H9 (cell line): ENCODE results near the gene RPS6KA6. TPM values are rescaled to one million over a fixed set of nuclear protein-coding genes. Genes with fewer than 3 reads are reported as not detected.

Experiments used
- DNase-seq: peaks from one replicate; pipeline ENCODE4 v3.0.0-alpha.2; 2017
- H2AFZ ChIP-seq: one replicate; pipeline ENCODE4 v1.6.1; 2013; ENCODE audit warnings: mild to moderate bottlenecking, low read length, control low read depth, moderate library complexity
- H2AK5ac ChIP-seq: 2 replicates; pipeline ENCODE4 v1.6.1; 2013; ENCODE audit warnings: low read length, control low read depth, mixed read lengths; ENCODE audit not compliant: insufficient read length
- H2BK120ac ChIP-seq: one replicate; pipeline ENCODE4 v1.6.1; 2013; ENCODE audit warnings: low read depth, mild to moderate bottlenecking, low read length, control low read depth, inconsistent platforms; ENCODE audit not compliant: poor library complexity, severe bottlenecking
- H2BK12ac ChIP-seq: 2 replicates; pipeline ENCODE4 v1.6.1; 2013; ENCODE audit warnings: low read length, control low read depth, mixed read lengths, low read depth; ENCODE audit not compliant: insufficient read length
- H2BK15ac ChIP-seq: 2 replicates; pipeline ENCODE4 v1.6.1; 2013; ENCODE audit warnings: low read depth, low read length, control low read depth
- H2BK20ac ChIP-seq: one replicate; pipeline ENCODE4 v1.6.1; 2013; ENCODE audit warnings: low read depth, mild to moderate bottlenecking, low read length, control low read depth, inconsistent platforms; ENCODE audit not compliant: poor library complexity, severe bottlenecking
- H2BK5ac ChIP-seq: 2 replicates; pipeline ENCODE4 v1.6.1; 2013; ENCODE audit warnings: low read length, control low read depth, mixed read lengths; ENCODE audit not compliant: insufficient read length
- H3K14ac ChIP-seq: 2 replicates; pipeline ENCODE4 v1.6.1; 2013; ENCODE audit warnings: low read length, control low read depth; ENCODE audit not compliant: insufficient read depth
- H3K18ac ChIP-seq: 2 replicates; pipeline ENCODE4 v1.6.1; 2013; ENCODE audit warnings: low read depth, mild to moderate bottlenecking, mixed read lengths, low read length, control low read depth; ENCODE audit not compliant: insufficient read length
- H3K23ac ChIP-seq: 2 replicates; pipeline ENCODE4 v1.6.1; 2013; ENCODE audit warnings: low read length, control low read depth, mixed read lengths, low read depth; ENCODE audit not compliant: insufficient read length
- H3K23me2 ChIP-seq: 2 replicates; pipeline ENCODE4 v1.6.1; 2013; ENCODE audit warnings: low read depth, mild to moderate bottlenecking, mixed read lengths, low read length, control low read depth; ENCODE audit not compliant: insufficient read length, poor library complexity, severe bottlenecking
- H3K27ac ChIP-seq: 2 replicates; pipeline ENCODE4 v1.5.1; 2013; ENCODE audit warnings: low read length, control low read depth, mixed read lengths, low read depth; ENCODE audit not compliant: insufficient read length
- H3K27me3 ChIP-seq: 2 replicates; pipeline ENCODE4 v1.6.1; 2013; ENCODE audit warnings: low read length, control low read depth, inconsistent platforms; ENCODE audit not compliant: insufficient read depth
- H3K4ac ChIP-seq: 2 replicates; pipeline ENCODE4 v1.6.1; 2013; ENCODE audit warnings: low read depth, mild to moderate bottlenecking, control low read depth, inconsistent platforms, low read length, moderate library complexity
- H3K4me1 ChIP-seq: 2 replicates; pipeline ENCODE4 v1.6.1; 2013; ENCODE audit warnings: low read length, control low read depth, inconsistent platforms; ENCODE audit not compliant: insufficient read depth
- H3K4me2 ChIP-seq: 2 replicates; pipeline ENCODE4 v1.6.1; 2013; ENCODE audit warnings: low read length, control low read depth, mixed read lengths; ENCODE audit not compliant: insufficient read length, insufficient read depth
- H3K56ac ChIP-seq: 2 replicates; pipeline ENCODE4 v1.6.1; 2013; ENCODE audit warnings: low read depth, mild to moderate bottlenecking, mixed read lengths, low read length, control low read depth; ENCODE audit not compliant: insufficient read length
- H3K79me1 ChIP-seq: 2 replicates; pipeline ENCODE4 v1.6.1; 2013; ENCODE audit warnings: low read depth, mild to moderate bottlenecking, moderate library complexity, low read length, control low read depth, inconsistent platforms; ENCODE audit not compliant: insufficient read depth, poor library complexity, severe bottlenecking
- H3K79me2 ChIP-seq: 2 replicates; pipeline ENCODE4 v1.6.1; 2013; ENCODE audit warnings: low read length, control low read depth, inconsistent platforms; ENCODE audit not compliant: insufficient read depth
- H3K9ac ChIP-seq: 2 replicates; pipeline ENCODE4 v1.6.1; 2013; ENCODE audit warnings: low read length, control low read depth, mixed read lengths; ENCODE audit not compliant: insufficient read length; ENCODE audit errors: extremely low read depth
- H3K9me3 ChIP-seq: one replicate; pipeline ENCODE4 v1.6.1; 2013; ENCODE audit warnings: low read depth, low read length, inconsistent platforms; ENCODE audit not compliant: control insufficient read depth
- H3T11ph ChIP-seq: one replicate; pipeline ENCODE4 v1.6.1; 2013; ENCODE audit warnings: mild to moderate bottlenecking, low read length, control low read depth, inconsistent platforms
- H4K20me1 ChIP-seq: one replicate; pipeline ENCODE4 v1.6.1; 2013; ENCODE audit not compliant: control insufficient read depth, insufficient read length, insufficient read depth
- H4K5ac ChIP-seq: 2 replicates; pipeline ENCODE4 v1.6.1; 2013; ENCODE audit warnings: low read depth, mild to moderate bottlenecking, mixed read lengths, low read length, control low read depth; ENCODE audit not compliant: insufficient read length
- H4K8ac ChIP-seq: replicated peaks from 2 replicates; pipeline ENCODE4 v1.6.1; 2013; ENCODE audit warnings: low read length, control low read depth, mixed read lengths, low read depth; ENCODE audit not compliant: insufficient read length
- H4K91ac ChIP-seq: 2 replicates; pipeline ENCODE4 v1.6.1; 2013; ENCODE audit warnings: low read depth, mild to moderate bottlenecking, moderate library complexity, mixed read lengths, low read length, control low read depth; ENCODE audit not compliant: insufficient read length
- H3K27ac Mint-ChIP-seq, 3 experiments: 2 replicates in 2 of 3; 3 replicates in 1 of 3; pipeline ENCODE4 v1.8.0; 2020 to 2021; ENCODE audit warnings: mixed read lengths in 3 of 3, mild to moderate bottlenecking in 1 of 3, moderate library complexity in 1 of 3
- H3K27me3 Mint-ChIP-seq: 2 replicates; pipeline ENCODE4 v1.8.0; 2021; ENCODE audit warnings: low read depth, mild to moderate bottlenecking, moderate library complexity, mixed read lengths
- H3K36me3 Mint-ChIP-seq, 3 experiments: 2 replicates in 2 of 3; 3 replicates in 1 of 3; pipeline ENCODE4 v1.8.0; 2020 to 2021; ENCODE audit warnings: low read depth in 3 of 3, mixed read lengths in 3 of 3; ENCODE audit not compliant: insufficient read depth in 1 of 3
- H3K4me1 Mint-ChIP-seq, 2 experiments: 2 replicates each; pipeline ENCODE4 v1.8.0; 2020; ENCODE audit warnings: mixed read lengths in 2 of 2
- H3K4me3 Mint-ChIP-seq, 2 experiments: 2 replicates in 1 of 2; 3 replicates in 1 of 2; pipeline ENCODE4 v1.8.0; 2020 to 2021; ENCODE audit warnings: mild to moderate bottlenecking in 2 of 2, mixed read lengths in 2 of 2, moderate library complexity in 1 of 2
- H3K9me3 Mint-ChIP-seq, 2 experiments: 2 replicates in 1 of 2; 3 replicates in 1 of 2; pipeline ENCODE4 v1.8.0; 2020; ENCODE audit warnings: mild to moderate bottlenecking in 2 of 2, mixed read lengths in 2 of 2, moderate library complexity in 1 of 2
- CTCF ChIP-seq: fragments of 200-600 bp; sonication (generic); conservative IDR thresholded peaks from 3 replicates; pipeline ENCODE4 v1.8.0; 2021; ENCODE audit warnings: antibody characterized with exemption, mild to moderate bottlenecking
- WGBS: extraction: QIAGEN DNeasy Blood & Tissue Kit; methylation state at CpG from one replicate; pipeline ENCODE4 v1.1.7; 2013; ENCODE audit warnings: missing lambda C conversion rate, low lambda C conversion rate, mixed read lengths; ENCODE audit not compliant: insufficient read length; ENCODE audit errors: extremely low coverage; 5-methylcytosine and 5-hydroxymethylcytosine counted together
- total RNA-seq: library from RNA; stranded (reverse); gene quantifications from 2 replicates; pipeline ENCODE4 v1.2.1, GENCODE V29; 2021

RPS6KA6 gene
- total RNA-seq, 1 experiment from 2014 or later: 12.1 TPM

GRCh38 chrX:84064164-84064563 lies 123.8 kb downstream of the RPS6KA6 start:
- Histone ChIP-seq H4K91ac (no peak overlapping the region), H2AK5ac (no peak overlapping the region), H2BK5ac (no peak overlapping the region), H3K4ac (no peak overlapping the region), H4K8ac (no peak overlapping the region), H2AFZ (no peak overlapping the region), H3K79me1 (no peaks in the 10 kb centered on the region), H4K5ac (no peak overlapping the region), H3T11ph (no peak overlapping the region), H2BK12ac (no peak overlapping the region), H3K79me2 (no peaks in the 10 kb centered on the region), H3K27ac (no peak overlapping the region), H3K23me2 (no peaks in the 10 kb centered on the region), H3K4me2 (no peak overlapping the region), H3K9ac (no peak overlapping the region), H3K23ac (no peak overlapping the region), H3K18ac (no peak overlapping the region), H3K14ac (no peak overlapping the region), H2BK20ac (no peak overlapping the region), H3K56ac (no peak overlapping the region), H3K27me3 (no peaks in the 10 kb centered on the region), H2BK15ac (no peak overlapping the region), H4K20me1 (no peaks in the 10 kb centered on the region), H3K4me1 (no peaks in the 10 kb centered on the region), H2BK120ac (no peak overlapping the region), H3K9me3 (peaks cover 12% of the 10 kb centered on the region)
- WGBS: no CpG with 5 or more reads among the region's 4 CpGs
- Mint-ChIP-seq H3K27me3 (no peaks in the 10 kb centered on the region; the same call in 1 of the 2 replicates), H3K9me3 (peaks cover 34 to 43% of the 10 kb centered on the region in 2 experiments; a peak in 4 of 5 replicates), H3K36me3 (peaks cover 3 to 5% (median 4%) of the 10 kb centered on the region in 3 experiments; a peak in 2 of 7 replicates), H3K27ac (no peak overlapping the region), H3K4me1 (no peaks in the 10 kb centered on the region), H3K4me3 (no peak overlapping the region)
- DNase-seq: no peak
- no peak for TF ChIP-seq CTCF
